ENCODE measurements around the gene STS. TPM values are rescaled to one million over a fixed set of nuclear protein-coding genes. Genes with fewer than 3 reads are reported as not detected.

STS gene
- polyA plus RNA-seq, 3 donors: 3.1 to 7.8 (median 6.3) TPM

DNA sequence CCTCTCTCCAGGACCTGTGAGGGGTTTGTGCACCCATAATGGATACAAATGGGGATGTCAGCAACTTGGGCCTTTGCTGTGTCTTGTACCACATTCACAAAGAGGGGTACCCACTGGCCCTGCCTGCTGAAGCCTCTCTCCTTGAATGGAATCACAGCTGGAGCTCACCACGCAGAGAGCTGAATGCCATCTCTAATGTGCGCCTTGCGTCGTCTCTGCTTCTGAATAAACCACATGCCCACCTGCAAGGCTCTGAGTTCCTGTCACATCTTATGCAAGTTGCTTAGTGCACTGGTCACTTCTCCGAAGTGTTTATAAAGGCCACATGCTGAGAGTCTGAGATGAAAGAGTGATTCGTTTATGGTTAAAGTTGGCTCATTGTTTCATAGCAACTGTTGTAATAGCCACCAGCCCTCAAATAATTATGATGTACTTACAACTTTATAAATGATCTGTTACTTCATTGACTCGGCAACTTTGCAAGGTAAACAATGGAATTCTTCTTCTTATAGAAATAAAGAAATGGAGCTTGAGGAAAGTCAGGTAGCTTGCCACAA, 6.6 kb downstream of the STS start:
- Histone ChIP-seq H3K4me1 (ENCODE audit: control insufficient read depth in 1 of 2, insufficient read depth in 2 of 2, low read length in 2 of 2) (peaks cover 1 to 2% of the 10 kb centered on the region in 2 donors), H3K27ac (ENCODE audit: low read depth in 1 of 2, low read length in 2 of 2) (no peak overlapping the region), H3K36me3 (replicated peaks in 1 of 2; ENCODE audit: control insufficient read depth in 1 of 2, insufficient read depth in 2 of 2, low read length in 2 of 2) (no peaks in the 10 kb centered on the region), H3K27me3 (ENCODE audit: control insufficient read depth in 2 of 2, insufficient read depth in 2 of 2, low read length in 2 of 2) (peaks cover 0 to 3% of the 10 kb centered on the region in 2 donors), H2AFZ (ENCODE audit: insufficient read depth, low read depth, low read length, poor library complexity, severe bottlenecking) (no peak overlapping the region), H3K4me3 (replicated peaks in 1 of 3; ENCODE audit: low read depth in 2 of 3, low read length in 3 of 3) (no peak overlapping the region), H4K20me1 (ENCODE audit: insufficient read depth, low read length) (no peaks in the 10 kb centered on the region), H3K9me3 (replicated peaks in 1 of 2; ENCODE audit: control insufficient read depth in 1 of 2, insufficient read depth in 1 of 2, low read length in 2 of 2) (no peaks in the 10 kb centered on the region), H3K79me2 (ENCODE audit: insufficient read depth, low read length) (peaks cover 6% of the 10 kb centered on the region), H3K9ac (ENCODE audit: insufficient read depth, low read length, poor library complexity, severe bottlenecking) (no peak overlapping the region), H3K4me2 (replicated peaks; ENCODE audit: extremely low read depth, low read length, poor library complexity, severe bottlenecking) (no peak overlapping the region)
- peaks cover 0 to 9% (median 2%) of the 10 kb centered on the region in 3 donors for H3K27me3 Mint-ChIP-seq (ENCODE audit: low read depth in 3 of 3)
- no peak for DNase-seq
- H3K4me1 Mint-ChIP-seq: peaks cover 2% of the 10 kb centered on the region
- TF ChIP-seq, protein P1, sequence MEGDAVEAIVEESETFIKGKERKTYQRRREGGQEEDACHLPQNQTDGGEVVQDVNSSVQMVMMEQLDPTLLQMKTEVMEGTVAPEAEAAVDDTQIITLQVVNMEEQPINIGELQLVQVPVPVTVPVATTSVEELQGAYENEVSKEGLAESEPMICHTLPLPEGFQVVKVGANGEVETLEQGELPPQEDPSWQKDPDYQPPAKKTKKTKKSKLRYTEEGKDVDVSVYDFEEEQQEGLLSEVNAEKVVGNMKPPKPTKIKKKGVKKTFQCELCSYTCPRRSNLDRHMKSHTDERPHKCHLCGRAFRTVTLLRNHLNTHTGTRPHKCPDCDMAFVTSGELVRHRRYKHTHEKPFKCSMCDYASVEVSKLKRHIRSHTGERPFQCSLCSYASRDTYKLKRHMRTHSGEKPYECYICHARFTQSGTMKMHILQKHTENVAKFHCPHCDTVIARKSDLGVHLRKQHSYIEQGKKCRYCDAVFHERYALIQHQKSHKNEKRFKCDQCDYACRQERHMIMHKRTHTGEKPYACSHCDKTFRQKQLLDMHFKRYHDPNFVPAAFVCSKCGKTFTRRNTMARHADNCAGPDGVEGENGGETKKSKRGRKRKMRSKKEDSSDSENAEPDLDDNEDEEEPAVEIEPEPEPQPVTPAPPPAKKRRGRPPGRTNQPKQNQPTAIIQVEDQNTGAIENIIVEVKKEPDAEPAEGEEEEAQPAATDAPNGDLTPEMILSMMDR (IDR thresholded peaks at IDR 0.05): no peak
- H3K27ac Mint-ChIP-seq: peak overlapping the region in 1 of 7 donors; percentile 72
- intact Hi-C loops (cut with micrococcal nuclease): no loop called here
- H3K36me3 Mint-ChIP-seq: peaks cover 2 to 6% of the 10 kb centered on the region in 2 donors
- no peak overlapping the region for H3K4me3 Mint-ChIP-seq
- WGBS (ENCODE audit: insufficient coverage): no CpG with 5 or more reads among the region's 7 CpGs
- peaks cover 0 to 2% (median 0%) of the 10 kb centered on the region in 7 donors for H3K9me3 Mint-ChIP-seq

DNA sequence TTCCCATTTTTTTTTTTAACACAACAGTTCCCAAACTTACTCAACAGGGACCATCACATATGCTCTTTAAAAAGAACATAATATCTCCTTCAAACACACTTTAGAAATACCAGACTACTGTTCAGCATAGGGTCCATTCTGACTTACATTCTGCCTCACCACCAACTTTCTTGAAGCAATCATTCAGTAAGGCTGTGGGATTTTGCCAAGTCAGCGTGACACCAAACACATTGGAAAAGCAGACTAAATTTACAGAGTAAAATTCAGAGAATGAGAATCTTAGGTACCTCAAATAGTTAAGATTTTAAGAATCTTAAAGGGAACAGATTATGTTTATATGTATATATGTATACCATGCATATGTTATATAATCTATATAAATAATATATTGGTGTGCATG, 7.7 kb downstream of the STS start:
- Histone ChIP-seq H3K9me3 (replicated peaks in 1 of 2; ENCODE audit: control insufficient read depth in 1 of 2, insufficient read depth in 1 of 2, low read length in 2 of 2) (no peaks in the 10 kb centered on the region), H3K27ac (ENCODE audit: low read depth in 1 of 2, low read length in 2 of 2) (no peak overlapping the region), H2AFZ (ENCODE audit: insufficient read depth, low read depth, low read length, poor library complexity, severe bottlenecking) (no peak overlapping the region), H4K20me1 (ENCODE audit: insufficient read depth, low read length) (no peaks in the 10 kb centered on the region), H3K27me3 (ENCODE audit: control insufficient read depth in 2 of 2, insufficient read depth in 2 of 2, low read length in 2 of 2) (peaks cover 0 to 3% of the 10 kb centered on the region in 2 donors), H3K4me2 (replicated peaks; ENCODE audit: extremely low read depth, low read length, poor library complexity, severe bottlenecking) (no peak overlapping the region), H3K4me3 (replicated peaks in 1 of 3; ENCODE audit: low read depth in 2 of 3, low read length in 3 of 3) (no peak overlapping the region), H3K9ac (ENCODE audit: insufficient read depth, low read length, poor library complexity, severe bottlenecking) (no peak overlapping the region), H3K4me1 (ENCODE audit: control insufficient read depth in 1 of 2, insufficient read depth in 2 of 2, low read length in 2 of 2) (peaks cover 3 to 4% of the 10 kb centered on the region in 2 donors), H3K36me3 (replicated peaks in 1 of 2; ENCODE audit: control insufficient read depth in 1 of 2, insufficient read depth in 2 of 2, low read length in 2 of 2) (no peaks in the 10 kb centered on the region), H3K79me2 (ENCODE audit: insufficient read depth, low read length) (no peaks in the 10 kb centered on the region)
- Mint-ChIP-seq H3K27ac (no peak overlapping the region), H3K4me3 (no peak overlapping the region), H3K9me3 (peaks cover 0 to 2% (median 0%) of the 10 kb centered on the region in 7 donors), H3K4me1 (peaks cover 7% of the 10 kb centered on the region), H3K36me3 (peaks cover 2 to 6% of the 10 kb centered on the region in 2 donors), H3K27me3 (ENCODE audit: low read depth in 3 of 3) (peaks cover 0 to 11% (median 3%) of the 10 kb centered on the region in 3 donors)
- WGBS (ENCODE audit: insufficient coverage): no CpG with 5 or more reads among the region's 1 CpG
- intact Hi-C loops (cut with micrococcal nuclease): no loop called here
- DNase-seq: no peak
- TF ChIP-seq, protein P1 (IDR thresholded peaks at IDR 0.05): no peak

All from CD14-positive monocyte (primary cell).